ENCODE measurements around the gene GALNT3. TPM values are rescaled to one million over a fixed set of nuclear protein-coding genes. Genes with fewer than 3 reads are reported as not detected.

GALNT3 gene
- polyA plus RNA-seq, 3 donors, result 5.5 to 8.3 (median 7.5) TPM

DNA sequence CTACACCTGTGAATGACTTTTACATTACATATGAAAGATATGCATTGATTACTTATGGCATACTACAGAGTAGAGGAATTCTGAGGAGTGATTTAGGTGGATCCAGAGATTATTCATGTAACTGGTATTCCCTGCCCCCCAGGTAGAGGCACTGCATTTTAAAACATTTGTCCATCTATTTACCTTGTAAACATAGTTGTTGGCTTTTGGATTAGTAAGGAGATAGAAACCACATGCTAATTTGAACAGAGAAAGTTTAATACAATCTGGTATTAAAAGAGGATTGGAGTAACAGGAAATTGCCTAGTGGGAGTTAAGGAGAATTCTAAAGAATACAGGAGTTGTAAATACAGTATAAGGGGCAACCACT lies 15.9 kb downstream of the GALNT3 start:
- peaks cover 0 to 1% (median 0%) of the 10 kb centered on the region in 3 donors for H3K27me3 Mint-ChIP-seq (ENCODE audit: low read depth in 3 of 3)
- peaks cover 9% of the 10 kb centered on the region for H3K4me1 Mint-ChIP-seq
- intact Hi-C loops (cut with micrococcal nuclease), result no loop called here
- Histone ChIP-seq H3K9ac (ENCODE audit: insufficient read depth, low read length, poor library complexity, severe bottlenecking) (no peak overlapping the region), H3K4me3 (replicated peaks in 1 of 3; ENCODE audit: low read depth in 2 of 3, low read length in 3 of 3) (no peak overlapping the region), H2AFZ (ENCODE audit: insufficient read depth, low read depth, low read length, poor library complexity, severe bottlenecking) (no peak overlapping the region), H3K79me2 (ENCODE audit: insufficient read depth, low read length) (peaks cover 75% of the 10 kb centered on the region), H3K36me3 (replicated peaks in 1 of 2; ENCODE audit: control insufficient read depth in 1 of 2, insufficient read depth in 2 of 2, low read length in 2 of 2) (peaks cover 4 to 29% of the 10 kb centered on the region in 2 donors), H3K9me3 (replicated peaks in 1 of 2; ENCODE audit: control insufficient read depth in 1 of 2, insufficient read depth in 1 of 2, low read length in 2 of 2) (peaks cover 4 to 8% of the 10 kb centered on the region in 2 donors), H4K20me1 (ENCODE audit: insufficient read depth, low read length) (no peaks in the 10 kb centered on the region), H3K4me1 (ENCODE audit: control insufficient read depth in 1 of 2, insufficient read depth in 2 of 2, low read length in 2 of 2) (no peaks in the 10 kb centered on the region), H3K27ac (ENCODE audit: low read depth in 1 of 2, low read length in 2 of 2) (no peak overlapping the region), H3K4me2 (replicated peaks; ENCODE audit: extremely low read depth, low read length, poor library complexity, severe bottlenecking) (no peak overlapping the region), H3K27me3 (ENCODE audit: control insufficient read depth in 2 of 2, insufficient read depth in 2 of 2, low read length in 2 of 2) (no peaks in the 10 kb centered on the region)
- peak overlapping the region in 1 of 7 donors; percentile 7 for H3K27ac Mint-ChIP-seq
- H3K9me3 Mint-ChIP-seq, result peaks cover 0 to 9% (median 6%) of the 10 kb centered on the region in 7 donors
- DNase-seq, result no peak
- peaks cover 21 to 48% of the 10 kb centered on the region in 2 donors for H3K36me3 Mint-ChIP-seq
- no peak overlapping the region for H3K4me3 Mint-ChIP-seq
- TF ChIP-seq, protein P1, sequence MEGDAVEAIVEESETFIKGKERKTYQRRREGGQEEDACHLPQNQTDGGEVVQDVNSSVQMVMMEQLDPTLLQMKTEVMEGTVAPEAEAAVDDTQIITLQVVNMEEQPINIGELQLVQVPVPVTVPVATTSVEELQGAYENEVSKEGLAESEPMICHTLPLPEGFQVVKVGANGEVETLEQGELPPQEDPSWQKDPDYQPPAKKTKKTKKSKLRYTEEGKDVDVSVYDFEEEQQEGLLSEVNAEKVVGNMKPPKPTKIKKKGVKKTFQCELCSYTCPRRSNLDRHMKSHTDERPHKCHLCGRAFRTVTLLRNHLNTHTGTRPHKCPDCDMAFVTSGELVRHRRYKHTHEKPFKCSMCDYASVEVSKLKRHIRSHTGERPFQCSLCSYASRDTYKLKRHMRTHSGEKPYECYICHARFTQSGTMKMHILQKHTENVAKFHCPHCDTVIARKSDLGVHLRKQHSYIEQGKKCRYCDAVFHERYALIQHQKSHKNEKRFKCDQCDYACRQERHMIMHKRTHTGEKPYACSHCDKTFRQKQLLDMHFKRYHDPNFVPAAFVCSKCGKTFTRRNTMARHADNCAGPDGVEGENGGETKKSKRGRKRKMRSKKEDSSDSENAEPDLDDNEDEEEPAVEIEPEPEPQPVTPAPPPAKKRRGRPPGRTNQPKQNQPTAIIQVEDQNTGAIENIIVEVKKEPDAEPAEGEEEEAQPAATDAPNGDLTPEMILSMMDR (IDR thresholded peaks at IDR 0.05), result no peak

- Histone ChIP-seq H3K79me2 (ENCODE audit: insufficient read depth, low read length) (peaks cover 71% of the 10 kb centered on the region), H3K4me2 (replicated peaks; ENCODE audit: extremely low read depth, low read length, poor library complexity, severe bottlenecking) (no peak overlapping the region), H3K4me3 (replicated peaks in 1 of 3; ENCODE audit: low read depth in 2 of 3, low read length in 3 of 3) (no peak overlapping the region), H3K9me3 (replicated peaks in 1 of 2; ENCODE audit: control insufficient read depth in 1 of 2, insufficient read depth in 1 of 2, low read length in 2 of 2) (peaks cover 4 to 8% of the 10 kb centered on the region in 2 donors), H3K27ac (ENCODE audit: low read depth in 1 of 2, low read length in 2 of 2) (no peak overlapping the region), H3K27me3 (ENCODE audit: control insufficient read depth in 2 of 2, insufficient read depth in 2 of 2, low read length in 2 of 2) (no peaks in the 10 kb centered on the region), H3K4me1 (ENCODE audit: control insufficient read depth in 1 of 2, insufficient read depth in 2 of 2, low read length in 2 of 2) (no peaks in the 10 kb centered on the region), H3K9ac (ENCODE audit: insufficient read depth, low read length, poor library complexity, severe bottlenecking) (no peak overlapping the region), H4K20me1 (ENCODE audit: insufficient read depth, low read length) (no peaks in the 10 kb centered on the region), H2AFZ (ENCODE audit: insufficient read depth, low read depth, low read length, poor library complexity, severe bottlenecking) (no peak overlapping the region), H3K36me3 (replicated peaks in 1 of 2; ENCODE audit: control insufficient read depth in 1 of 2, insufficient read depth in 2 of 2, low read length in 2 of 2) (peaks cover 4 to 24% of the 10 kb centered on the region in 2 donors)
- DNase-seq, result no peak
- Mint-ChIP-seq H3K4me3 (no peak overlapping the region), H3K4me1 (peaks cover 9% of the 10 kb centered on the region), H3K9me3 (peaks cover 0 to 9% (median 6%) of the 10 kb centered on the region in 7 donors), H3K27ac (peak overlapping the region in 5 of 7 donors; percentile 5 to 45 (median 16)), H3K36me3 (peaks cover 25 to 53% of the 10 kb centered on the region in 2 donors), H3K27me3 (ENCODE audit: low read depth in 3 of 3) (peaks cover 0 to 1% (median 0%) of the 10 kb centered on the region in 3 donors)
- intact Hi-C loops (cut with micrococcal nuclease), result no loop called here
- TF ChIP-seq, protein P1 (IDR thresholded peaks at IDR 0.05), result no peak
- WGBS (ENCODE audit: insufficient coverage), result 80% methylated on average over 1 of the region's 2 CpGs
Observed at GRCh38 chr2:165777522-165778186, 16.4 kb downstream of the GALNT3 start.
